Ammon's horn (tissue), 1 donor: ENCODE results near the gene CDK19.
A peak's percentile ranks its signal among the peaks of the same experiment; 100 is the strongest.
"Not testable (repeated sequence)": the region's sequence is repeated elsewhere in the genome, so short reads cannot be mapped to it uniquely, and the experiment has no call there.

Experiments used
- DNase-seq: peaks from one replicate; pipeline ENCODE4 v3.0.0-alpha.2; 2016; ENCODE audit warnings: low spot score

Gene CDK19

GRCh38 chr6:110756817-110757216, 58.5 kb downstream of the CDK19 start:
- DNase-seq = no peak

- no peak for DNase-seq
Measured at GRCh38 chr6:110755411-110755834, 59.8 kb downstream of the CDK19 start.

- not testable (repeated sequence) for DNase-seq
Measured at GRCh38 chr6:110753936-110754668, 61.2 kb downstream of the CDK19 start.

- no peak for DNase-seq
Measured at GRCh38 chr6:110748453-110748852, 66.8 kb downstream of the CDK19 start.

GRCh38 chr6:110746680-110747079, 68.6 kb downstream of the CDK19 start:
- no peak for DNase-seq

- no peak for DNase-seq
Measured at GRCh38 chr6:110744991-110745390, 70.3 kb downstream of the CDK19 start.

GRCh38 chr6:110742552-110742951, 72.7 kb downstream of the CDK19 start:
- not testable (repeated sequence) for DNase-seq

- no peak for DNase-seq
Measured at GRCh38 chr6:110741517-110741916, 73.8 kb downstream of the CDK19 start.

GRCh38 chr6:110738899-110739365, 76.3 kb downstream of the CDK19 start:
- peak; percentile 57 for DNase-seq

- DNase-seq = no peak
Measured at GRCh38 chr6:110735666-110736065, 79.6 kb downstream of the CDK19 start.

GRCh38 chr6:110731898-110732297, 83.4 kb downstream of the CDK19 start:
- no peak for DNase-seq

GRCh38 chr6:110731196-110731595, 84.1 kb downstream of the CDK19 start:
- DNase-seq = no peak

GRCh38 chr6:110728501-110728900, 86.8 kb downstream of the CDK19 start:
- DNase-seq = peak; percentile 26

- DNase-seq = no peak
Measured at GRCh38 chr6:110723017-110723416, 92.3 kb downstream of the CDK19 start.

- no peak for DNase-seq
Measured at GRCh38 chr6:110720066-110720465, 95.2 kb downstream of the CDK19 start.

GRCh38 chr6:110719601-110720000, 95.7 kb downstream of the CDK19 start:
- not testable (repeated sequence) for DNase-seq

GRCh38 chr6:110714143-110714542, 101.1 kb downstream of the CDK19 start:
- no peak for DNase-seq

GRCh38 chr6:110712238-110712637, 103.0 kb downstream of the CDK19 start:
- no peak for DNase-seq

GRCh38 chr6:110710115-110710514, 105.2 kb downstream of the CDK19 start:
- no peak for DNase-seq

- no peak for DNase-seq
Measured at GRCh38 chr6:110708295-110708950, 106.8 kb downstream of the CDK19 start.

GRCh38 chr6:110705543-110705942, 109.7 kb downstream of the CDK19 start:
- DNase-seq = no peak

- DNase-seq = no peak
Measured at GRCh38 chr6:110703906-110704594, 111.2 kb downstream of the CDK19 start.
